ENCODE results near the gene SKI. TPM values are rescaled to one million over a fixed set of nuclear protein-coding genes. Genes with fewer than 3 reads are reported as not detected.

SKI gene
- total RNA-seq, 1 donor from 2014 or later = 55.7 TPM

GRCh38 chr1:2301607-2302291 lies 73.6 kb downstream of the SKI start:
- Mint-ChIP-seq H3K9me3 (no peaks in the 10 kb centered on the region), H3K27me3 (no peaks in the 10 kb centered on the region), H3K36me3 (no peaks in the 10 kb centered on the region), H3K27ac (no peak overlapping the region), H3K4me3 (no peak overlapping the region), H3K4me1 (ENCODE audit: unreplicated experiment) (no peaks in the 10 kb centered on the region)
- no peak for DNase-seq (ENCODE audit: extremely low spot score, unreplicated experiment)
- no peak for TF ChIP-seq CTCF (conservative IDR thresholded peaks at IDR 0.05)

- Mint-ChIP-seq H3K4me3 (no peak overlapping the region), H3K36me3 (peaks cover under 1% of the 10 kb centered on the region), H3K9me3 (no peaks in the 10 kb centered on the region), H3K4me1 (ENCODE audit: unreplicated experiment) (no peaks in the 10 kb centered on the region), H3K27me3 (no peaks in the 10 kb centered on the region), H3K27ac (no peak overlapping the region)
- DNase-seq (ENCODE audit: extremely low spot score, unreplicated experiment) = no peak
- no peak for TF ChIP-seq CTCF (conservative IDR thresholded peaks at IDR 0.05)
These were observed 74.3 kb downstream of the SKI start for GRCh38 chr1:2302292-2302925.

- no peak for TF ChIP-seq CTCF (conservative IDR thresholded peaks at IDR 0.05)
- no peak for DNase-seq (ENCODE audit: extremely low spot score, unreplicated experiment)
- Mint-ChIP-seq H3K4me3 (no peak overlapping the region), H3K4me1 (ENCODE audit: unreplicated experiment) (no peaks in the 10 kb centered on the region), H3K27me3 (no peaks in the 10 kb centered on the region), H3K9me3 (no peaks in the 10 kb centered on the region), H3K27ac (no peak overlapping the region), H3K36me3 (peaks cover 8% of the 10 kb centered on the region)
These were observed 75.1 kb downstream of the SKI start for GRCh38 chr1:2303016-2303775.

- no peak overlapping the region for H3K4me3 Mint-ChIP-seq
- no peak for DNase-seq (ENCODE audit: extremely low spot score, unreplicated experiment)
- no peak for TF ChIP-seq CTCF (conservative IDR thresholded peaks at IDR 0.05)
- H3K4me1 Mint-ChIP-seq (ENCODE audit: unreplicated experiment) = no peaks in the 10 kb centered on the region
- H3K27ac Mint-ChIP-seq = no peak overlapping the region
- H3K27me3 Mint-ChIP-seq = no peaks in the 10 kb centered on the region
- H3K36me3 Mint-ChIP-seq = peaks cover 11% of the 10 kb centered on the region
- no peaks in the 10 kb centered on the region for H3K9me3 Mint-ChIP-seq
These were observed 75.7 kb downstream of the SKI start for GRCh38 chr1:2303781-2304180.

- no peak overlapping the region for H3K27ac Mint-ChIP-seq
- peaks cover 11% of the 10 kb centered on the region for H3K36me3 Mint-ChIP-seq
- no peaks in the 10 kb centered on the region for H3K27me3 Mint-ChIP-seq
- TF ChIP-seq CTCF (conservative IDR thresholded peaks at IDR 0.05) = no peak
- H3K9me3 Mint-ChIP-seq = no peaks in the 10 kb centered on the region
- H3K4me3 Mint-ChIP-seq = no peak overlapping the region
- H3K4me1 Mint-ChIP-seq (ENCODE audit: unreplicated experiment) = no peaks in the 10 kb centered on the region
- DNase-seq (ENCODE audit: extremely low spot score, unreplicated experiment) = no peak
These were observed 76.2 kb downstream of the SKI start for GRCh38 chr1:2304282-2304681.
